ENCODE data around the gene DDX55.

The DDX55 gene

DNA sequence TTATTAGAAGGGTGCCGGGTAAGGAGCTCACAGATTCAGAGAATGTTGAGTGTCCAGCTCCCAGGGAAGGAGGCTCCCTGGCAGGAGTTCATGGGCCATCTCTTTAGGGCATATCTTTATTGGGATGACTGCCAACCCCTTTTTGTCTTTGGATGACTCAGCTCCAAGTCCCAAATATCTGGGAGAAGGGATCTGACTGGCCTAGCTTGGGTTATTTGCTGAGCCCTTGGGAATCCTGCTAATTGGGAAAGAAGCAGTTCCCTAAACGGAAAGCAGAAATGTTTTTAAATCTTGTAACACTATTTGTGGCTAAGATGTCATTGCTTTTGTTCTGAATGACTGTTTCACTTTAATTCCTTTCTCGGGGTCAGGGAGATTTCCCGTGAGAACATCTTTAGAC lies 12.6 kb downstream of the DDX55 start:
- no peak for DNase-seq

GRCh38 chr12:123617144-123617543 lies 15.2 kb downstream of the DDX55 start:
- DNase-seq = no peak

DNA sequence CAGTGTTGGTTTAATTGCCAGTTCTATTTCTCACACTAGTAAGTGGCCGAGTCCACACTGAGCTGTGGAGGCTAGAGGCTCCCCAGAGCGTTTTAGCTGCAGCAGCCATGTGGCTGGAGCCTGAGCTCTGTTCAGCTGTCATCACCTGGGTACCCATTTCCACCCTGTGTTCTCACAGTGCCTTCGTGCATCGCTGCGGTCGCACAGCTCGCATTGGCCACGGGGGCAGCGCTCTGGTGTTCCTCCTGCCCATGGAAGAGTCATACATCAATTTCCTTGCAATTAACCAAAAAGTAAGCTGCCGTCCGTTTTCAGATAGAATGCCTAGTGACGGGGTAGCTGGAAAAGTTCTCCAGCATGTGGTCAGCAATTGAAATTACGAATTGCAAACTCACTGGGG lies 15.7 kb downstream of the DDX55 start:
- no peak for DNase-seq

GRCh38 chr12:123621101-123621500 lies 19.2 kb downstream of the DDX55 start:
- no peak for DNase-seq

DNA sequence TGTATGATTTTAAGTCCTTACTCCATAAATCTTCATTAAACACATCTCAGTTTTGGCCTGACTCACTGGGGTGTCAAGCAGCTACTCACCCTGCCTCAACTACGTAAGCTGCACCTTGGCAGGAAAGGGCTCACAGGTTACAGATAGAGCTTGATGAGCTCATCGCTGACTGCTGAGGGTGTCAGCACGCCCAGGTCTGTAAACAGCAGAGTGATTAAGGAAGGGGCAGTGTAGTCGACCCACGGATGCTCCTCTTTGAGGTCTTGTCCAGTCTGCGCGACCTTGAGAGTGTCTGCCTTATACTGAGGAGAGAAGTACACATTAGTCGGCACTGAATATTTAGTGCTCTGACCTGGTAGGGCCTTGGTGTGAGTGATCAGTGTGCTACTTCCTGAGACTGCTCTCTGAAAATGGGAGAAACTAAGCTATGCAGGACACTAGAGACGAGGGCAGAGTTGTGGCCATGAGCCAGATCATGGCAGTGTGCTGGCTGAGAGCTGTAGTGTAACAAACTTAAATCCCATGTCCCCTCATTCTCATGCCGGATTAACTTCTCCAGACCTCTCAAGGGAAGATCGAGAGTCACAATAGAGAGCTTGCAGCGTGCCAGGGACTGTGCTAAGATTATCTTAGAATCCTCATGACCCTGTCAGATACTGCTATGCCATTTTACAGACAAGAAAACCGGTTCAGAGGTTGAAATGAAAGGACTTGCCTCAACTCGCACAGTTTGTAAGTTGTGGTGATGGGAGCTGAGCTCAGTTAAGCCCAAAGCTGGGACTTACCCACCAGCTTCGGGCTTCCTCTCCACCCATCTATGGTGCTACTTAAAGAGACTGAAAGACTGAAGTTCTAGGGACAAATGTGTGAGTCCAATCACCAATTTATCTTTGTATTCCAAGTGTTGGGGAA lies 20.0 kb downstream of the DDX55 start:
- no peak for DNase-seq

DNA sequence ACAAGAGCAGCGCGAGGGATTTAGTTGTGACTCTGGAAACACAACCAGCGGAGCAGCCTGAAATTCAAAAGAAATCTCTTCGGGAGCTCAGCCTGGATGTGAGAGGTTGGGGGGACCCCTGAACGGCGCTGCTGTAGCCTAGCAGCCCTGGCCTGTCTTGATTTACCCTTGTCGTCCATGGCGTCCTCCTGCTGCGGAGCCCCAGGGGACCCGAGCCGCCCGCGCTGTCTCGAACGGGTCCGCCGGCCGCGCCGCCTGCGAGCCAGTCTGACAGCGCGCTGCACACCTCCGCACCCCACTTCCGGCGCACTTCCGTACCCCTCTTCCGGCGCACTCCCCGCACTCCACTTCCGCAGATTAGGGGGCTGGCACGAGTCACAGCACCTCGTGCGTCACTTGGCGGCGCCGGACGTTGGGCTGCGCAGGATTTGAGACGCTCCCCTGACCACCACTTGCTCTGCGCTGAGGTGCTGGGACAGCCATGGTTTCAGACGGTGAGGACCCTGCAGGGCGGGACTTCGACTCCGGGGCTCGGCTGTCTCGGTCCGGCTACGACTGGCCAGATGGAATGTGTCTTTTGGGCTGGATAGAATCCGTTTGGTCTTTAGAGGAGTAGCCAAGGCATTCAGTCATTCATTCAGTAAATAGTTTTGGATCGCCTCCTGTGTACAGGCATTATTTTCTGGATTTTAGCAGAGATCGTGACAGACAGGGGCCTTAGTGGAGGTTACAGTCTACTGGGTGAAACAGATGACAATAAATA lies 31.7 kb downstream of the DDX55 start, which contains the start of the genes EIF2B1 and GTF2H3:
EIF2B1 (minus strand) TSS at position 308 of the 763 bp plus-strand sequence; CDS start at position 179, 129 bp downstream.
GTF2H3 (plus strand) TSS at position 451 of the 763 bp plus-strand sequence; CDS start at position 482, 31 bp downstream.
- DNase-seq = peak; percentile 96

DNA sequence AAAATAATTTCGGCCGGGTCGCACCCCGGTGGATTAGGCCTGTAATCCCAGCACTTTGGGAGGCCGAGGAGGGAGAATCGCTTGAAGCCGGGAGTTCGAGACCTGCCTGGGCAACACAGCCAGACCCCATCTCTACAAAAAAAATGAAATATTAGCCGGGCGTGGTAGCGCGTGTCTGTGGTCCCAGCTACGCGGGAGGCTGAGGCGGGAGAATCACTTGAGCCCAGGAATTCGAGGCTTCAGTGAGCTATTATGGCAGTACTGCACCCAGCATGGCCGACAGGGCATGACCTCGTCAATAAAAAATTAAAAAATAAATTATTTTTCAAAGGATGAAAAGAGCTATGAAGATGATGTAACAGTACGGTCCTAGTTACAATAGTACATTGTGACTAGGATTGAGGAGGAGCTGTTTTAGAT lies 32.3 kb downstream of the DDX55 start:
- DNase-seq = peak; percentile 1

DNA sequence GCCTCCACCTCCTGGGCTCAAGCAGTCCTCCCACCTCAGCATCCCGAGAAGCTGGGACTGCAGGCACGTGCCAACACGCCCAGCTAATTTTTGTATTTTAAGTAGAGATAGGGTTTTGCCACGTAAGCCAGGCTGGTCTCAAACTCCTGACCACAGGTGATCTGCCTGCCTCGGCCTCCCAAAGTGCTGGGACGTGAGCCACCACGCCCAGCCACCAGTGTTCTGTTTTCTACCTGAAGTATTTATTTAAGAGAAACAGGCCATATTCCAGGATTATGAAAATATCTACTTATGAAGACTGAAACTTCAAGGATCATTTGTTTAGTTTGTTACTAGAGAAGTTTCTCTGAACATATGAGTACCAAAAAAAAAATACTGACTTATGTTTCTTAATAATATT lies 42.0 kb downstream of the DDX55 start:
- DNase-seq = no peak

DNA sequence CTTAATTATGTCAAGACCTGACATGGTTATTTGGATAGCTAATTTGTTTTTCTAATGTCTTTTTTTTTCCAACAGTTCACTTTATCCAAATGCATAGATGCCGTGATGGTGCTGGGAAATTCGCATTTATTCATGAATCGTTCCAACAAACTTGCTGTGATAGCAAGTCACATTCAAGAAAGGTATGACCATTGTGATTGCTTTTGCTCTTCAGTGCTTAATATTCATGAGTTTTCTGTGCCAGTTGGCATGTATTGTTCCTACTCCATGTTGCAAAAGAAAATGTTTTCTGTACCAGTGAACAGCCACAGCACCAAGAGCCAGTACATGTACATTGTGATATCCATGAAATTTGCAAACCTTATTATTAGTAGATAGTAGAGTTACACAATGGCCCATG lies 43.5 kb downstream of the DDX55 start:
- no peak for DNase-seq

GRCh38 chr12:123645878-123646277 lies 44.0 kb downstream of the DDX55 start:
- DNase-seq = no peak

- no peak for DNase-seq
Observed at GRCh38 chr12:123648401-123648800, 46.5 kb downstream of the DDX55 start.

- DNase-seq = no peak
Observed at GRCh38 chr12:123654129-123654701, 52.3 kb downstream of the DDX55 start.

DNA sequence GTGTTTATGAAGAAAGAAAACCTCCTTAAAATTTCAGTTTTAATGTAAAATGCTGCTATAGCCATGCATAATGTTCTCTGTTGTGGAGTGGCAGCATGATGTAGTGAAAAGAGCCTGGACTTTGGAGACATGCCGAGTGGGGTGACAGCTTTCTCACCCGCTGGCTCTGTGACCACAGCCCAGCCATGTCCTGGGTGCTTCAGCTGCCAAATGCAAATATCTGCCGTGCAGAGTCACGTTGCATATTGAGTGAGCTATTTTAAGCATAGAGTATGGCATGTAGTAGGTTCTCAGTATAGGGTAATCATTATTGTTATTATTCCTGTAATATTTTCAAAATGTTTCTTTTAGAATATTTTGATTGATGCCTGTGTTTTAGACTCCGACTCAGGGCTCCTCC lies 53.5 kb downstream of the DDX55 start:
- DNase-seq = no peak

GRCh38 chr12:123656392-123656791 lies 54.5 kb downstream of the DDX55 start:
- no peak for DNase-seq

- no peak for DNase-seq
Observed at GRCh38 chr12:123657211-123657610, 55.3 kb downstream of the DDX55 start.

- DNase-seq = no peak
Observed at GRCh38 chr12:123659996-123660727, 58.3 kb downstream of the DDX55 start.

- no peak for DNase-seq
Observed at GRCh38 chr12:123667771-123668170, 65.9 kb downstream of the DDX55 start.
